Endodermal cell (in vitro differentiated cells): Measurements from ENCODE around the gene PPARG. TPM values are rescaled to one million over a fixed set of nuclear protein-coding genes. Genes with fewer than 3 reads are reported as not detected.

Experiments
- DNase-seq: peaks from one replicate; pipeline ENCODE4 v3.0.0-alpha.2; 2017
- H3K27ac ChIP-seq: 2 replicates; pipeline ENCODE4 v1.5.1; 2013; ENCODE audit warnings: mild to moderate bottlenecking, low read depth, low read length, moderate library complexity
- H3K27me3 ChIP-seq: 2 replicates; pipeline ENCODE4 v1.6.1; 2013; ENCODE audit warnings: mild to moderate bottlenecking, low read length, moderate library complexity; ENCODE audit not compliant: insufficient read depth, control insufficient read depth, poor library complexity, severe bottlenecking
- H3K36me3 ChIP-seq: 2 replicates; pipeline ENCODE4 v1.7.0; 2013; ENCODE audit warnings: mild to moderate bottlenecking, low read length, moderate library complexity; ENCODE audit not compliant: control insufficient read depth, insufficient read depth
- H3K4me1 ChIP-seq: one replicate; pipeline ENCODE4 v1.7.0; 2013; ENCODE audit warnings: low read length; ENCODE audit not compliant: control insufficient read depth, insufficient read depth
- H3K4me3 ChIP-seq: 2 replicates; pipeline ENCODE4 v1.5.1; 2013; ENCODE audit warnings: mild to moderate bottlenecking, low read length, moderate library complexity
- H3K9ac ChIP-seq: 2 replicates; pipeline ENCODE4 v1.6.1; 2013; ENCODE audit warnings: mild to moderate bottlenecking, low read length, moderate library complexity; ENCODE audit not compliant: poor library complexity, severe bottlenecking; ENCODE audit errors: extremely low read depth
- H3K9me3 ChIP-seq: 2 replicates; pipeline ENCODE4 v1.6.1; 2013; ENCODE audit warnings: mild to moderate bottlenecking, low read length, moderate library complexity; ENCODE audit not compliant: control insufficient read depth
- H3K27ac Mint-ChIP-seq: 2 replicates; pipeline ENCODE4 v1.8.0; 2020; ENCODE audit warnings: mixed read lengths
- H3K27me3 Mint-ChIP-seq: 2 replicates; pipeline ENCODE4 v1.8.0; 2021; ENCODE audit warnings: mild to moderate bottlenecking, mixed read lengths; ENCODE audit not compliant: insufficient read depth
- H3K36me3 Mint-ChIP-seq: 2 replicates; pipeline ENCODE4 v1.8.0; 2020; ENCODE audit warnings: low read depth, mixed read lengths
- H3K4me1 Mint-ChIP-seq: 2 replicates; pipeline ENCODE4 v1.8.0; 2020; ENCODE audit warnings: mixed read lengths
- H3K4me3 Mint-ChIP-seq: 2 replicates; pipeline ENCODE4 v1.8.0; 2020; ENCODE audit warnings: mild to moderate bottlenecking, moderate library complexity, mixed read lengths
- H3K9me3 Mint-ChIP-seq: 2 replicates; pipeline ENCODE4 v1.8.0; 2020; ENCODE audit warnings: mild to moderate bottlenecking, mixed read lengths
- CTCF ChIP-seq: fragments of 200-600 bp; sonication (generic); conservative IDR thresholded peaks from 2 replicates; pipeline ENCODE4 v1.5.0; 2021; ENCODE audit warnings: antibody characterized with exemption, mild to moderate bottlenecking
- WGBS, 2 experiments: methylation state at CpG; one replicate each; pipeline versions ENCODE4 v1.1.5 to v1.1.7; 2013; ENCODE audit warnings: missing lambda C conversion rate in 2 of 2, mixed read lengths in 1 of 2; ENCODE audit not compliant: insufficient coverage in 1 of 2, insufficient read length in 1 of 2; 5-methylcytosine and 5-hydroxymethylcytosine counted together
- total RNA-seq, 2 donors: library from RNA; stranded (reverse); fragmentation: NEBNext Ultra II Directional in 1 of 2; extraction: Animal tissue kit (Norgen Biotek cat#: 25700) in 1 of 2; gene quantifications; 2 replicates in 1 of 2; 3 replicates in 1 of 2; pipeline ENCODE4 v1.2.1, GENCODE V29; 2021

Gene PPARG
- total RNA-seq, 2 donors from 2014 or later = 3.8 to 4.5 TPM

- no peak for DNase-seq
- peaks cover 10% of the 10 kb centered on the region for H3K27me3 Mint-ChIP-seq
- H3K4me1 Mint-ChIP-seq = no peaks in the 10 kb centered on the region
- Histone ChIP-seq H3K27me3 (no peaks in the 10 kb centered on the region), H3K9me3 (no peaks in the 10 kb centered on the region), H3K4me3 (no peak overlapping the region), H3K27ac (no peak overlapping the region), H3K9ac (no peak overlapping the region), H3K4me1 (no peaks in the 10 kb centered on the region), H3K36me3 (no peaks in the 10 kb centered on the region)
- 83 to 91% methylated on average over 1 to 4 of the region's 4 CpGs for WGBS, 2 experiments
- H3K36me3 Mint-ChIP-seq = no peaks in the 10 kb centered on the region
- no peak for TF ChIP-seq CTCF
- H3K9me3 Mint-ChIP-seq = no peaks in the 10 kb centered on the region
- H3K27ac Mint-ChIP-seq = no peak overlapping the region
- H3K4me3 Mint-ChIP-seq = no peak overlapping the region
Measured at GRCh38 chr3:12394569-12395271, 105.8 kb downstream of the PPARG start.

- H3K27me3 ChIP-seq = peaks cover 4% of the 10 kb centered on the region
- Mint-ChIP-seq H3K27ac (no peak overlapping the region), H3K9me3 (no peaks in the 10 kb centered on the region), H3K4me1 (no peaks in the 10 kb centered on the region), H3K4me3 (no peak overlapping the region), H3K27me3 (peaks cover 13% of the 10 kb centered on the region), H3K36me3 (no peaks in the 10 kb centered on the region)
- H3K36me3 ChIP-seq = no peaks in the 10 kb centered on the region
- H3K27ac ChIP-seq = no peak overlapping the region
- no peak overlapping the region for H3K4me3 ChIP-seq
- no peak overlapping the region for H3K9ac ChIP-seq
- 88 to 91% methylated on average over 4 to 5 of the region's 5 CpGs for WGBS, 2 experiments
- no peak for DNase-seq
- no peaks in the 10 kb centered on the region for H3K4me1 ChIP-seq
- TF ChIP-seq CTCF = no peak
- no peaks in the 10 kb centered on the region for H3K9me3 ChIP-seq
Measured at GRCh38 chr3:12395349-12396012, 106.6 kb downstream of the PPARG start.

- no peaks in the 10 kb centered on the region for H3K4me1 ChIP-seq
- peaks cover 19% of the 10 kb centered on the region for H3K27me3 Mint-ChIP-seq
- H3K4me3 Mint-ChIP-seq = no peak overlapping the region
- H3K9me3 ChIP-seq = no peaks in the 10 kb centered on the region
- H3K27me3 ChIP-seq = peaks cover 13% of the 10 kb centered on the region
- no peak for DNase-seq
- no peak overlapping the region for H3K27ac ChIP-seq
- H3K4me1 Mint-ChIP-seq = no peaks in the 10 kb centered on the region
- no peaks in the 10 kb centered on the region for H3K9me3 Mint-ChIP-seq
- H3K4me3 ChIP-seq = no peak overlapping the region
- H3K27ac Mint-ChIP-seq = no peak overlapping the region
- H3K36me3 ChIP-seq = no peaks in the 10 kb centered on the region
- TF ChIP-seq CTCF = no peak
- no peak overlapping the region for H3K9ac ChIP-seq
- 80 to 82% methylated on average over 1 to 6 of the region's 6 CpGs for WGBS, 2 experiments
- no peaks in the 10 kb centered on the region for H3K36me3 Mint-ChIP-seq
Measured at GRCh38 chr3:12396471-12396870, 107.6 kb downstream of the PPARG start.
